Mesenchymal stem cell (in vitro differentiated cells and primary cell): Measurements from ENCODE around the gene C9orf72.

ENCODE experiments used
- DNase-seq: peaks from one replicate; pipeline ENCODE4 v3.0.0-alpha.2; 2013
- H2AFZ ChIP-seq: one replicate; pipeline ENCODE4 v1.6.1; 2013; ENCODE audit warnings: low read depth, mild to moderate bottlenecking, control low read depth, inconsistent platforms, low read length, moderate library complexity
- H2AK5ac ChIP-seq: 2 replicates; pipeline ENCODE4 v1.6.1; 2013; ENCODE audit warnings: low read length, moderate library complexity, mild to moderate bottlenecking, inconsistent platforms; ENCODE audit not compliant: severe bottlenecking
- H2BK120ac ChIP-seq: one replicate; pipeline ENCODE4 v1.6.1; 2013; ENCODE audit warnings: low read depth, mild to moderate bottlenecking, inconsistent platforms, low read length, moderate library complexity
- H2BK12ac ChIP-seq, 2 experiments: one replicate each; pipeline ENCODE4 v1.6.1; 2013; ENCODE audit warnings: inconsistent platforms in 2 of 2, low read length in 2 of 2, mild to moderate bottlenecking in 2 of 2, moderate library complexity in 2 of 2, control low read depth in 1 of 2
- H2BK15ac ChIP-seq: one replicate; pipeline ENCODE4 v1.6.1; 2013; ENCODE audit warnings: mild to moderate bottlenecking, low read depth, inconsistent platforms; ENCODE audit not compliant: poor library complexity, severe bottlenecking
- H2BK5ac ChIP-seq: 2 replicates; pipeline ENCODE4 v1.6.1; 2013; ENCODE audit warnings: low read depth, mild to moderate bottlenecking, low read length, control low read depth, inconsistent platforms; ENCODE audit not compliant: poor library complexity, severe bottlenecking
- H3K14ac ChIP-seq, 2 experiments: one replicate each; pipeline ENCODE4 v1.6.1; 2013; ENCODE audit warnings: inconsistent platforms in 2 of 2, low read length in 2 of 2, control low read depth in 1 of 2, mild to moderate bottlenecking in 1 of 2, moderate library complexity in 1 of 2
- H3K18ac ChIP-seq, 2 experiments: one replicate each; pipeline ENCODE4 v1.6.1; 2013; ENCODE audit warnings: inconsistent platforms in 2 of 2, low read length in 2 of 2, control low read depth in 1 of 2, low read depth in 1 of 2, mild to moderate bottlenecking in 1 of 2
- H3K23ac ChIP-seq, 2 experiments: one replicate each; pipeline ENCODE4 v1.6.1; 2013; ENCODE audit warnings: inconsistent platforms in 2 of 2, low read length in 2 of 2, mild to moderate bottlenecking in 2 of 2, moderate library complexity in 2 of 2, control low read depth in 1 of 2
- H3K27ac ChIP-seq: 2 replicates; pipeline ENCODE4 v1.5.1; 2013; ENCODE audit warnings: mild to moderate bottlenecking, moderate library complexity, low read length, control low read depth, inconsistent platforms; ENCODE audit not compliant: poor library complexity, severe bottlenecking
- H3K27me3 ChIP-seq, 2 experiments: 2 replicates each; pipeline versions ENCODE4 v1.6.1 to v1.7.0; 2013; ENCODE audit warnings: low read length in 2 of 2, mild to moderate bottlenecking in 2 of 2, moderate library complexity in 2 of 2, control low read depth in 1 of 2, inconsistent platforms in 1 of 2; ENCODE audit not compliant: control insufficient read depth in 1 of 2, insufficient read depth in 1 of 2
- H3K36me3 ChIP-seq, 2 experiments: 2 replicates each; pipeline versions ENCODE4 v1.6.1 to v1.7.0; 2013; ENCODE audit warnings: low read length in 2 of 2, control low read depth in 1 of 2, inconsistent platforms in 1 of 2, low read depth in 1 of 2, mild to moderate bottlenecking in 1 of 2; ENCODE audit not compliant: insufficient read depth in 2 of 2, control insufficient read depth in 1 of 2
- H3K4ac ChIP-seq, 2 experiments: one replicate each; pipeline ENCODE4 v1.6.1; 2013; ENCODE audit warnings: inconsistent platforms in 2 of 2, low read length in 2 of 2, mild to moderate bottlenecking in 2 of 2, moderate library complexity in 2 of 2, control low read depth in 1 of 2, low read depth in 1 of 2
- H3K4me1 ChIP-seq: 2 replicates; pipeline ENCODE4 v1.6.1; 2013; ENCODE audit warnings: low read depth, low read length, control low read depth; ENCODE audit not compliant: control insufficient read depth, insufficient read depth
- H3K4me2 ChIP-seq: 2 replicates; pipeline ENCODE4 v1.6.1; 2013; ENCODE audit warnings: low read length, mild to moderate bottlenecking, inconsistent platforms; ENCODE audit not compliant: poor library complexity, severe bottlenecking
- H3K4me3 ChIP-seq, 2 experiments: 2 replicates each; pipeline versions ENCODE4 v1.5.1 to v1.7.0; 2013; ENCODE audit warnings: low read length in 2 of 2, mild to moderate bottlenecking in 2 of 2, control low read depth in 1 of 2, low read depth in 1 of 2; ENCODE audit not compliant: insufficient read depth in 1 of 2
- H3K79me1 ChIP-seq: replicated peaks from 2 replicates; pipeline ENCODE4 v1.6.1; 2013; ENCODE audit warnings: mild to moderate bottlenecking, control low read depth, low read length, inconsistent platforms; ENCODE audit not compliant: poor library complexity, severe bottlenecking
- H3K9ac ChIP-seq: 2 replicates; pipeline ENCODE4 v1.7.0; 2013; ENCODE audit warnings: mild to moderate bottlenecking, low read length, moderate library complexity
- H3K9me3 ChIP-seq: 2 replicates; pipeline ENCODE4 v1.7.0; 2013; ENCODE audit warnings: mild to moderate bottlenecking, low read length; ENCODE audit not compliant: control insufficient read depth
- H4K8ac ChIP-seq: one replicate; pipeline ENCODE4 v1.6.1; 2013; ENCODE audit warnings: inconsistent platforms, mild to moderate bottlenecking, low read length, moderate library complexity
- H4K91ac ChIP-seq: one replicate; pipeline ENCODE4 v1.6.1; 2013; ENCODE audit warnings: mild to moderate bottlenecking, low read length, inconsistent platforms
- WGBS: methylation state at CpG from one replicate; pipeline ENCODE4 v1.1.7; 2013; ENCODE audit warnings: mixed read lengths; 5-methylcytosine and 5-hydroxymethylcytosine counted together

The C9orf72 gene

GRCh38 chr9:27532046-27532445 is 41.2 kb downstream of the C9orf72 start:
- Histone ChIP-seq H2BK5ac (no peak overlapping the region), H3K27ac (no peak overlapping the region), H3K4me1 (peaks cover 17% of the 10 kb centered on the region), H3K9me3 (no peaks in the 10 kb centered on the region), H2AK5ac (no peak overlapping the region), H3K4me2 (no peak overlapping the region), H4K91ac (no peak overlapping the region), H3K36me3 (peaks cover 3 to 5% of the 10 kb centered on the region in 2 experiments), H2AFZ (no peak overlapping the region), H2BK120ac (no peak overlapping the region), H3K23ac (no peak overlapping the region), H2BK15ac (no peak overlapping the region), H3K9ac (no peak overlapping the region), H3K4me3 (no peak overlapping the region), H4K8ac (no peak overlapping the region), H3K27me3 (peaks cover 12 to 29% of the 10 kb centered on the region in 2 experiments), H3K18ac (no peak overlapping the region), H3K79me1 (no peaks in the 10 kb centered on the region), H3K14ac (no peak overlapping the region), H2BK12ac (no peak overlapping the region), H3K4ac (no peak overlapping the region)
- WGBS = no CpG with 5 or more reads among the region's 1 CpG
- DNase-seq = no peak

GRCh38 chr9:27530915-27531755 is 42.1 kb downstream of the C9orf72 start:
- H2AK5ac ChIP-seq = no peak overlapping the region
- H3K4me3 ChIP-seq = no peak overlapping the region
- H3K18ac ChIP-seq = no peak overlapping the region
- no peak overlapping the region for H4K8ac ChIP-seq
- no peak overlapping the region for H3K14ac ChIP-seq
- H3K27ac ChIP-seq = no peak overlapping the region
- peaks cover 12 to 29% of the 10 kb centered on the region in 2 experiments for H3K27me3 ChIP-seq
- H3K9ac ChIP-seq = no peak overlapping the region
- H2BK120ac ChIP-seq = no peak overlapping the region
- 91% methylated on average over 3 of the region's 4 CpGs for WGBS
- no peak overlapping the region for H2AFZ ChIP-seq
- H3K4me2 ChIP-seq = no peak overlapping the region
- peaks cover 17% of the 10 kb centered on the region for H3K4me1 ChIP-seq
- no peak overlapping the region for H2BK12ac ChIP-seq
- no peaks in the 10 kb centered on the region for H3K79me1 ChIP-seq
- H4K91ac ChIP-seq = no peak overlapping the region
- no peak overlapping the region for H2BK15ac ChIP-seq
- DNase-seq = no peak
- H3K36me3 ChIP-seq = peaks cover 3 to 5% of the 10 kb centered on the region in 2 experiments
- no peak overlapping the region for H3K4ac ChIP-seq
- H3K23ac ChIP-seq = no peak overlapping the region
- no peaks in the 10 kb centered on the region for H3K9me3 ChIP-seq
- no peak overlapping the region for H2BK5ac ChIP-seq

GRCh38 chr9:27529316-27530278 is 43.7 kb downstream of the C9orf72 start, which contains the start of gene MOB3B:
TSS of gene MOB3B (minus strand) at chr9:27529814. CDS start at chr9:27455550, 74,264 bp downstream.
- peaks cover 0 to 3% of the 10 kb centered on the region in 2 experiments for H3K36me3 ChIP-seq
- H2AFZ ChIP-seq = peak within 1 kb of the TSS; percentile 83
- H3K9ac ChIP-seq = peak within 1 kb of the TSS; percentile 66
- peak within 1 kb of the TSS; percentile 100 for H3K4me2 ChIP-seq
- no peak within 1 kb of the TSS for H3K27ac ChIP-seq
- H3K9me3 ChIP-seq = no peaks in the 10 kb centered on the region
- peaks cover 12 to 30% of the 10 kb centered on the region in 2 experiments for H3K27me3 ChIP-seq
- no peak within 1 kb of the TSS for H2AK5ac ChIP-seq
- 3% methylated on average over 74 of the region's 74 CpGs for WGBS
- DNase-seq = peak; percentile 75
- H4K8ac ChIP-seq = peak within 1 kb of the TSS; percentile 21
- H3K4me3 ChIP-seq = peak within 1 kb of the TSS; percentile 59 to 80
- no peak within 1 kb of the TSS for H4K91ac ChIP-seq
- peaks cover 17% of the 10 kb centered on the region for H3K4me1 ChIP-seq
- H3K14ac ChIP-seq = peak within 1 kb of the TSS in 1 of 2 experiments; percentile 36
- no peak within 1 kb of the TSS for H2BK5ac ChIP-seq
- peak within 1 kb of the TSS in 1 of 2 experiments; percentile 84 for H3K18ac ChIP-seq
- no peak within 1 kb of the TSS for H2BK120ac ChIP-seq
- H3K23ac ChIP-seq = peak within 1 kb of the TSS in 1 of 2 experiments; percentile 67
- peak within 1 kb of the TSS in 1 of 2 experiments; percentile 86 for H2BK12ac ChIP-seq
- H3K79me1 ChIP-seq = no peaks in the 10 kb centered on the region
- H3K4ac ChIP-seq = no peak within 1 kb of the TSS
- H2BK15ac ChIP-seq = peak within 1 kb of the TSS; percentile 63
